DND-41 (cell line): Measurements from ENCODE around the gene TUBB.

Experiments
- ATAC-seq: fragments of 200-7000 bp; cut with Tn5 transposase; 3 replicates; pipeline ENCODE4 v1.9.1; 2021; ENCODE audit warnings: low read depth; ENCODE audit not compliant: insufficient read depth
- DNase-seq: peaks from one replicate; pipeline ENCODE4 v3.0.0-alpha.2; 2020
- H2AFZ ChIP-seq: 2 replicates; pipeline ENCODE4 v1.6.0; 2012; ENCODE audit warnings: low read depth, low read length
- H3K27ac ChIP-seq: 2 replicates; pipeline ENCODE4 v1.5.1; 2012; ENCODE audit warnings: low read length, inconsistent platforms
- H3K27me3 ChIP-seq: fragments of 200-600 bp; sonication (generic); 2 replicates; pipeline ENCODE4 v1.6.0; 2012; ENCODE audit warnings: low read length, mild to moderate bottlenecking, inconsistent platforms; ENCODE audit not compliant: insufficient read depth, poor library complexity
- H3K36me3 ChIP-seq: 2 replicates; pipeline ENCODE4 v1.5.1; 2012; ENCODE audit warnings: low read length, inconsistent platforms; ENCODE audit not compliant: insufficient read depth
- H3K4me1 ChIP-seq: 2 replicates; pipeline ENCODE4 v1.5.1; 2012; ENCODE audit warnings: mild to moderate bottlenecking, low read length; ENCODE audit not compliant: insufficient read depth
- H3K4me2 ChIP-seq: 2 replicates; pipeline ENCODE4 v1.6.0; 2012; ENCODE audit warnings: mild to moderate bottlenecking, moderate library complexity, low read length, inconsistent platforms; ENCODE audit not compliant: insufficient read depth
- H3K4me3 ChIP-seq, 2 experiments: fragments of 200-600 bp in 1 of 2; shearing (Covaris generic) in 1 of 2; 2 replicates each; pipeline ENCODE4 v1.5.1; 2012 to 2016; ENCODE audit warnings: inconsistent platforms in 2 of 2, low read length in 2 of 2, mild to moderate bottlenecking in 2 of 2, low read depth in 1 of 2, moderate library complexity in 1 of 2
- H3K79me2 ChIP-seq: 2 replicates; pipeline ENCODE4 v1.6.0; 2012; ENCODE audit warnings: low read length, inconsistent platforms; ENCODE audit not compliant: insufficient read depth
- H3K9ac ChIP-seq: 2 replicates; pipeline ENCODE4 v1.6.0; 2012; ENCODE audit warnings: low read depth, mild to moderate bottlenecking, inconsistent platforms, low read length, moderate library complexity
- H3K9me3 ChIP-seq: 2 replicates; pipeline ENCODE4 v1.5.1; 2012; ENCODE audit warnings: low read length, moderate library complexity, mild to moderate bottlenecking, inconsistent platforms; ENCODE audit not compliant: insufficient read depth, severe bottlenecking
- H4K20me1 ChIP-seq: 2 replicates; pipeline ENCODE4 v1.6.0; 2012; ENCODE audit warnings: low read length; ENCODE audit not compliant: insufficient read depth
- CTCF ChIP-seq: IDR thresholded peaks from 2 replicates; pipeline ENCODE4 v1.5.1; 2012; ENCODE audit warnings: borderline replicate concordance, low read length, moderate library complexity, mild to moderate bottlenecking; ENCODE audit not compliant: poor library complexity, severe bottlenecking; ENCODE audit errors: extremely low read depth
- EZH2 ChIP-seq: IDR thresholded peaks from 3 replicates; pipeline ENCODE4 v1.6.1; 2012; ENCODE audit warnings: borderline replicate concordance, low read depth, mild to moderate bottlenecking, moderate library complexity, low read length, inconsistent platforms; ENCODE audit not compliant: severe bottlenecking

TUBB gene

GRCh38 chr6:30766461-30767157, 46.5 kb downstream of the TUBB start:
- DNase-seq (no peak), ATAC-seq (no peak)
- Histone ChIP-seq H3K36me3 (no peaks in the 10 kb centered on the region), H3K4me1 (peaks cover 39% of the 10 kb centered on the region), H3K9me3 (no peaks in the 10 kb centered on the region), H3K4me2 (no peak overlapping the region), H3K4me3 (no peak overlapping the region), H3K9ac (no peak overlapping the region), H3K27ac (no peak overlapping the region), H4K20me1 (no peaks in the 10 kb centered on the region), H3K27me3 (no peaks in the 10 kb centered on the region), H3K79me2 (no peaks in the 10 kb centered on the region), H2AFZ (no peak overlapping the region)
- no peak for TF ChIP-seq CTCF
- no peak for TF ChIP-seq EZH2

- Histone ChIP-seq H3K4me3 (no peak overlapping the region), H3K9me3 (no peaks in the 10 kb centered on the region), H3K4me2 (no peak overlapping the region), H3K4me1 (peaks cover 39% of the 10 kb centered on the region), H3K36me3 (no peaks in the 10 kb centered on the region), H3K79me2 (no peaks in the 10 kb centered on the region), H3K27me3 (no peaks in the 10 kb centered on the region), H4K20me1 (no peaks in the 10 kb centered on the region), H3K27ac (no peak overlapping the region), H2AFZ (no peak overlapping the region), H3K9ac (no peak overlapping the region)
- DNase-seq: no peak
- ATAC-seq: no peak
- TF ChIP-seq CTCF (no peak), EZH2 (no peak)
Observed at GRCh38 chr6:30767158-30767943, 47.2 kb downstream of the TUBB start.

GRCh38 chr6:30767944-30768301, 47.8 kb downstream of the TUBB start:
- Histone ChIP-seq H3K36me3 (no peaks in the 10 kb centered on the region), H2AFZ (no peak overlapping the region), H3K4me1 (peaks cover 39% of the 10 kb centered on the region), H3K27me3 (no peaks in the 10 kb centered on the region), H3K4me3 (no peak overlapping the region), H4K20me1 (no peaks in the 10 kb centered on the region), H3K79me2 (no peaks in the 10 kb centered on the region), H3K9ac (no peak overlapping the region), H3K9me3 (no peaks in the 10 kb centered on the region), H3K27ac (no peak overlapping the region), H3K4me2 (no peak overlapping the region)
- ATAC-seq: no peak
- no peak for TF ChIP-seq CTCF
- no peak for TF ChIP-seq EZH2
- no peak for DNase-seq
